H9 (cell line): ENCODE results near the gene LRRC41. TPM values are rescaled to one million over a fixed set of nuclear protein-coding genes. Genes with fewer than 3 reads are reported as not detected.
"Not testable (repeated sequence)": the region's sequence is repeated elsewhere in the genome, so short reads cannot be mapped to it uniquely, and the experiment has no call there.

Experiments
- DNase-seq: peaks from one replicate; pipeline ENCODE4 v3.0.0-alpha.2; 2017
- H2AFZ ChIP-seq: one replicate; pipeline ENCODE4 v1.6.1; 2013; ENCODE audit warnings: mild to moderate bottlenecking, low read length, control low read depth, moderate library complexity
- H2AK5ac ChIP-seq: 2 replicates; pipeline ENCODE4 v1.6.1; 2013; ENCODE audit warnings: low read length, control low read depth, mixed read lengths; ENCODE audit not compliant: insufficient read length
- H2BK120ac ChIP-seq: one replicate; pipeline ENCODE4 v1.6.1; 2013; ENCODE audit warnings: low read depth, mild to moderate bottlenecking, low read length, control low read depth, inconsistent platforms; ENCODE audit not compliant: poor library complexity, severe bottlenecking
- H2BK12ac ChIP-seq: 2 replicates; pipeline ENCODE4 v1.6.1; 2013; ENCODE audit warnings: low read length, control low read depth, mixed read lengths, low read depth; ENCODE audit not compliant: insufficient read length
- H2BK15ac ChIP-seq: 2 replicates; pipeline ENCODE4 v1.6.1; 2013; ENCODE audit warnings: low read depth, low read length, control low read depth
- H2BK20ac ChIP-seq: one replicate; pipeline ENCODE4 v1.6.1; 2013; ENCODE audit warnings: low read depth, mild to moderate bottlenecking, low read length, control low read depth, inconsistent platforms; ENCODE audit not compliant: poor library complexity, severe bottlenecking
- H2BK5ac ChIP-seq: 2 replicates; pipeline ENCODE4 v1.6.1; 2013; ENCODE audit warnings: low read length, control low read depth, mixed read lengths; ENCODE audit not compliant: insufficient read length
- H3K14ac ChIP-seq: 2 replicates; pipeline ENCODE4 v1.6.1; 2013; ENCODE audit warnings: low read length, control low read depth; ENCODE audit not compliant: insufficient read depth
- H3K18ac ChIP-seq: 2 replicates; pipeline ENCODE4 v1.6.1; 2013; ENCODE audit warnings: low read depth, mild to moderate bottlenecking, mixed read lengths, low read length, control low read depth; ENCODE audit not compliant: insufficient read length
- H3K23ac ChIP-seq: 2 replicates; pipeline ENCODE4 v1.6.1; 2013; ENCODE audit warnings: low read length, control low read depth, mixed read lengths, low read depth; ENCODE audit not compliant: insufficient read length
- H3K23me2 ChIP-seq: 2 replicates; pipeline ENCODE4 v1.6.1; 2013; ENCODE audit warnings: low read depth, mild to moderate bottlenecking, mixed read lengths, low read length, control low read depth; ENCODE audit not compliant: insufficient read length, poor library complexity, severe bottlenecking
- H3K27ac ChIP-seq: 2 replicates; pipeline ENCODE4 v1.5.1; 2013; ENCODE audit warnings: low read length, control low read depth, mixed read lengths, low read depth; ENCODE audit not compliant: insufficient read length
- H3K27me3 ChIP-seq: 2 replicates; pipeline ENCODE4 v1.6.1; 2013; ENCODE audit warnings: low read length, control low read depth, inconsistent platforms; ENCODE audit not compliant: insufficient read depth
- H3K4ac ChIP-seq: 2 replicates; pipeline ENCODE4 v1.6.1; 2013; ENCODE audit warnings: low read depth, mild to moderate bottlenecking, control low read depth, inconsistent platforms, low read length, moderate library complexity
- H3K4me1 ChIP-seq: 2 replicates; pipeline ENCODE4 v1.6.1; 2013; ENCODE audit warnings: low read length, control low read depth, inconsistent platforms; ENCODE audit not compliant: insufficient read depth
- H3K4me2 ChIP-seq: 2 replicates; pipeline ENCODE4 v1.6.1; 2013; ENCODE audit warnings: low read length, control low read depth, mixed read lengths; ENCODE audit not compliant: insufficient read length, insufficient read depth
- H3K56ac ChIP-seq: 2 replicates; pipeline ENCODE4 v1.6.1; 2013; ENCODE audit warnings: low read depth, mild to moderate bottlenecking, mixed read lengths, low read length, control low read depth; ENCODE audit not compliant: insufficient read length
- H3K79me1 ChIP-seq: 2 replicates; pipeline ENCODE4 v1.6.1; 2013; ENCODE audit warnings: low read depth, mild to moderate bottlenecking, moderate library complexity, low read length, control low read depth, inconsistent platforms; ENCODE audit not compliant: insufficient read depth, poor library complexity, severe bottlenecking
- H3K79me2 ChIP-seq: 2 replicates; pipeline ENCODE4 v1.6.1; 2013; ENCODE audit warnings: low read length, control low read depth, inconsistent platforms; ENCODE audit not compliant: insufficient read depth
- H3K9ac ChIP-seq: 2 replicates; pipeline ENCODE4 v1.6.1; 2013; ENCODE audit warnings: low read length, control low read depth, mixed read lengths; ENCODE audit not compliant: insufficient read length; ENCODE audit errors: extremely low read depth
- H3K9me3 ChIP-seq: one replicate; pipeline ENCODE4 v1.6.1; 2013; ENCODE audit warnings: low read depth, low read length, inconsistent platforms; ENCODE audit not compliant: control insufficient read depth
- H3T11ph ChIP-seq: one replicate; pipeline ENCODE4 v1.6.1; 2013; ENCODE audit warnings: mild to moderate bottlenecking, low read length, control low read depth, inconsistent platforms
- H4K20me1 ChIP-seq: one replicate; pipeline ENCODE4 v1.6.1; 2013; ENCODE audit not compliant: control insufficient read depth, insufficient read length, insufficient read depth
- H4K5ac ChIP-seq: 2 replicates; pipeline ENCODE4 v1.6.1; 2013; ENCODE audit warnings: low read depth, mild to moderate bottlenecking, mixed read lengths, low read length, control low read depth; ENCODE audit not compliant: insufficient read length
- H4K8ac ChIP-seq: replicated peaks from 2 replicates; pipeline ENCODE4 v1.6.1; 2013; ENCODE audit warnings: low read length, control low read depth, mixed read lengths, low read depth; ENCODE audit not compliant: insufficient read length
- H4K91ac ChIP-seq: 2 replicates; pipeline ENCODE4 v1.6.1; 2013; ENCODE audit warnings: low read depth, mild to moderate bottlenecking, moderate library complexity, mixed read lengths, low read length, control low read depth; ENCODE audit not compliant: insufficient read length
- H3K27ac Mint-ChIP-seq, 3 experiments: 2 replicates in 2 of 3; 3 replicates in 1 of 3; pipeline ENCODE4 v1.8.0; 2020 to 2021; ENCODE audit warnings: mixed read lengths in 3 of 3, mild to moderate bottlenecking in 1 of 3, moderate library complexity in 1 of 3
- H3K27me3 Mint-ChIP-seq: 2 replicates; pipeline ENCODE4 v1.8.0; 2021; ENCODE audit warnings: low read depth, mild to moderate bottlenecking, moderate library complexity, mixed read lengths
- H3K36me3 Mint-ChIP-seq, 3 experiments: 2 replicates in 2 of 3; 3 replicates in 1 of 3; pipeline ENCODE4 v1.8.0; 2020 to 2021; ENCODE audit warnings: low read depth in 3 of 3, mixed read lengths in 3 of 3; ENCODE audit not compliant: insufficient read depth in 1 of 3
- H3K4me1 Mint-ChIP-seq, 2 experiments: 2 replicates each; pipeline ENCODE4 v1.8.0; 2020; ENCODE audit warnings: mixed read lengths in 2 of 2
- H3K4me3 Mint-ChIP-seq, 2 experiments: 2 replicates in 1 of 2; 3 replicates in 1 of 2; pipeline ENCODE4 v1.8.0; 2020 to 2021; ENCODE audit warnings: mild to moderate bottlenecking in 2 of 2, mixed read lengths in 2 of 2, moderate library complexity in 1 of 2
- H3K9me3 Mint-ChIP-seq, 2 experiments: 2 replicates in 1 of 2; 3 replicates in 1 of 2; pipeline ENCODE4 v1.8.0; 2020; ENCODE audit warnings: mild to moderate bottlenecking in 2 of 2, mixed read lengths in 2 of 2, moderate library complexity in 1 of 2
- WGBS: extraction: QIAGEN DNeasy Blood & Tissue Kit; methylation state at CpG from one replicate; pipeline ENCODE4 v1.1.7; 2013; ENCODE audit warnings: missing lambda C conversion rate, low lambda C conversion rate, mixed read lengths; ENCODE audit not compliant: insufficient read length; ENCODE audit errors: extremely low coverage; 5-methylcytosine and 5-hydroxymethylcytosine counted together
- total RNA-seq: library from RNA; stranded (reverse); gene quantifications from 2 replicates; pipeline ENCODE4 v1.2.1, GENCODE V29; 2021
- TF ChIP-seq, protein P1 (sequence below): fragments of 200-600 bp; sonication (generic); conservative IDR thresholded peaks from 3 replicates; pipeline ENCODE4 v1.8.0; 2021; ENCODE audit warnings: antibody characterized with exemption, mild to moderate bottlenecking

The LRRC41 gene
- total RNA-seq, 1 experiment from 2014 or later: 62.6 TPM

- no peak overlapping the region for H3K27ac ChIP-seq
- H3K4me3 Mint-ChIP-seq: no peak overlapping the region
- no peak overlapping the region for H4K91ac ChIP-seq
- no peak overlapping the region for H2AK5ac ChIP-seq
- no peak overlapping the region for H2BK5ac ChIP-seq
- H4K5ac ChIP-seq: no peak overlapping the region
- H3K79me1 ChIP-seq: peaks cover 4% of the 10 kb centered on the region
- no peak overlapping the region for H2BK15ac ChIP-seq
- peaks cover 6% of the 10 kb centered on the region for H3K23me2 ChIP-seq
- no peak overlapping the region for H2BK12ac ChIP-seq
- H3K36me3 Mint-ChIP-seq: peaks cover 8 to 11% (median 9%) of the 10 kb centered on the region in 3 experiments; a peak in 6 of 7 replicates
- no peaks in the 10 kb centered on the region for H3K27me3 ChIP-seq
- WGBS: no CpG with 5 or more reads among the region's 3 CpGs
- H3K23ac ChIP-seq: no peak overlapping the region
- H3K27me3 Mint-ChIP-seq: peaks cover 1% of the 10 kb centered on the region; the same call in 1 of the 2 replicates
- H3K56ac ChIP-seq: no peak overlapping the region
- H3K4me1 Mint-ChIP-seq: peaks cover 9 to 17% of the 10 kb centered on the region in 2 experiments
- no peaks in the 10 kb centered on the region for H4K20me1 ChIP-seq
- no peak overlapping the region for H2BK120ac ChIP-seq
- H3K4me1 ChIP-seq: no peaks in the 10 kb centered on the region
- peaks cover 4% of the 10 kb centered on the region; the same call in 1 of the 2 replicates for H3K79me2 ChIP-seq
- TF ChIP-seq, protein P1, sequence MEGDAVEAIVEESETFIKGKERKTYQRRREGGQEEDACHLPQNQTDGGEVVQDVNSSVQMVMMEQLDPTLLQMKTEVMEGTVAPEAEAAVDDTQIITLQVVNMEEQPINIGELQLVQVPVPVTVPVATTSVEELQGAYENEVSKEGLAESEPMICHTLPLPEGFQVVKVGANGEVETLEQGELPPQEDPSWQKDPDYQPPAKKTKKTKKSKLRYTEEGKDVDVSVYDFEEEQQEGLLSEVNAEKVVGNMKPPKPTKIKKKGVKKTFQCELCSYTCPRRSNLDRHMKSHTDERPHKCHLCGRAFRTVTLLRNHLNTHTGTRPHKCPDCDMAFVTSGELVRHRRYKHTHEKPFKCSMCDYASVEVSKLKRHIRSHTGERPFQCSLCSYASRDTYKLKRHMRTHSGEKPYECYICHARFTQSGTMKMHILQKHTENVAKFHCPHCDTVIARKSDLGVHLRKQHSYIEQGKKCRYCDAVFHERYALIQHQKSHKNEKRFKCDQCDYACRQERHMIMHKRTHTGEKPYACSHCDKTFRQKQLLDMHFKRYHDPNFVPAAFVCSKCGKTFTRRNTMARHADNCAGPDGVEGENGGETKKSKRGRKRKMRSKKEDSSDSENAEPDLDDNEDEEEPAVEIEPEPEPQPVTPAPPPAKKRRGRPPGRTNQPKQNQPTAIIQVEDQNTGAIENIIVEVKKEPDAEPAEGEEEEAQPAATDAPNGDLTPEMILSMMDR: peak; percentile 59
- H2AFZ ChIP-seq: no peak overlapping the region
- H3K9me3 ChIP-seq: no peaks in the 10 kb centered on the region
- no peak overlapping the region for H3K9ac ChIP-seq
- H3K4me2 ChIP-seq: no peak overlapping the region
- no peak for DNase-seq
- H4K8ac ChIP-seq: no peak overlapping the region
- H2BK20ac ChIP-seq: no peak overlapping the region
- H3T11ph ChIP-seq: no peak overlapping the region
- H3K4ac ChIP-seq: no peak overlapping the region
- peaks cover 6 to 7% of the 10 kb centered on the region in 2 experiments for H3K9me3 Mint-ChIP-seq
- H3K18ac ChIP-seq: no peak overlapping the region
- no peak overlapping the region; a peak in 1 of 7 replicates for H3K27ac Mint-ChIP-seq
- no peak overlapping the region for H3K14ac ChIP-seq
These were observed 58.6 kb downstream of the LRRC41 start for GRCh38 chr1:46244656-46245371.

DNA sequence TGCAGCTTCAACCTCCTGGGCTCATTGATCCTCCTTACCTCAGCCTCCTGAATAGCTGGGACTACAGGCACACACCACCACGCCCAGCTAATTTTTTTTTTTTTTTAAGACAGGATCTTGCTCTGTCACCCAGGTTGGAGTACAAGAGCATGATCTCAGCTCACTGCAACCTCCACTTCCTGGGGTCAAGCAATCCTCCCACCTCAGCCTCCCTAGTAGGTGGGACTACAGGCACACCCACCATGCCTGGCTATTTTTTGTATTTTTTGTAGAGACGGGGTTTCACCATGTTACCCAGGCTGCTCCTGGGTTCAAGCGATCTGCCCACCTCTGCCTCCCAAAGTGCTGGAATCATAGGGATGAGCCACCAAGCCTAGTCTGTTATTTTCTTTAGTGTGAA lies 59.6 kb downstream of the LRRC41 start:
- H3K23ac ChIP-seq, H3T11ph ChIP-seq, H3K4ac ChIP-seq, H3K4me3 Mint-ChIP-seq, H3K14ac ChIP-seq, H3K23me2 ChIP-seq, H3K79me2 ChIP-seq, H4K5ac ChIP-seq, H4K8ac ChIP-seq, H2AK5ac ChIP-seq, DNase-seq, H2BK5ac ChIP-seq, H4K91ac ChIP-seq, H2BK12ac ChIP-seq, H3K56ac ChIP-seq, H3K4me1 ChIP-seq, H3K27ac ChIP-seq, H3K27me3 Mint-ChIP-seq, H4K20me1 ChIP-seq, H2BK15ac ChIP-seq, H2BK20ac ChIP-seq, H3K79me1 ChIP-seq, H3K9ac ChIP-seq, H3K4me2 ChIP-seq, H3K18ac ChIP-seq, H3K36me3 Mint-ChIP-seq, H3K27ac Mint-ChIP-seq, H2BK120ac ChIP-seq, H3K9me3 ChIP-seq, H3K27me3 ChIP-seq, H2AFZ ChIP-seq: not testable (repeated sequence)
- H3K4me1 Mint-ChIP-seq: peaks cover 5 to 12% of the 10 kb centered on the region in 2 experiments
- no CpG with 5 or more reads among the region's 3 CpGs for WGBS
- peaks cover 16 to 17% of the 10 kb centered on the region in 2 experiments for H3K9me3 Mint-ChIP-seq
